Endothelial cell of hepatic sinusoid (primary cell): Measurements from ENCODE around the gene ZFAND4.
"Not testable (repeated sequence)": the region's sequence is repeated elsewhere in the genome, so short reads cannot be mapped to it uniquely, and the experiment has no call there.

Experiments
- in situ Hi-C: cut with HindIII; loops from 2 replicates; pipeline ENCODE4 v1.10.0; 2017; ENCODE audit warnings: low sequenced_read_pairs

The ZFAND4 gene

DNA sequence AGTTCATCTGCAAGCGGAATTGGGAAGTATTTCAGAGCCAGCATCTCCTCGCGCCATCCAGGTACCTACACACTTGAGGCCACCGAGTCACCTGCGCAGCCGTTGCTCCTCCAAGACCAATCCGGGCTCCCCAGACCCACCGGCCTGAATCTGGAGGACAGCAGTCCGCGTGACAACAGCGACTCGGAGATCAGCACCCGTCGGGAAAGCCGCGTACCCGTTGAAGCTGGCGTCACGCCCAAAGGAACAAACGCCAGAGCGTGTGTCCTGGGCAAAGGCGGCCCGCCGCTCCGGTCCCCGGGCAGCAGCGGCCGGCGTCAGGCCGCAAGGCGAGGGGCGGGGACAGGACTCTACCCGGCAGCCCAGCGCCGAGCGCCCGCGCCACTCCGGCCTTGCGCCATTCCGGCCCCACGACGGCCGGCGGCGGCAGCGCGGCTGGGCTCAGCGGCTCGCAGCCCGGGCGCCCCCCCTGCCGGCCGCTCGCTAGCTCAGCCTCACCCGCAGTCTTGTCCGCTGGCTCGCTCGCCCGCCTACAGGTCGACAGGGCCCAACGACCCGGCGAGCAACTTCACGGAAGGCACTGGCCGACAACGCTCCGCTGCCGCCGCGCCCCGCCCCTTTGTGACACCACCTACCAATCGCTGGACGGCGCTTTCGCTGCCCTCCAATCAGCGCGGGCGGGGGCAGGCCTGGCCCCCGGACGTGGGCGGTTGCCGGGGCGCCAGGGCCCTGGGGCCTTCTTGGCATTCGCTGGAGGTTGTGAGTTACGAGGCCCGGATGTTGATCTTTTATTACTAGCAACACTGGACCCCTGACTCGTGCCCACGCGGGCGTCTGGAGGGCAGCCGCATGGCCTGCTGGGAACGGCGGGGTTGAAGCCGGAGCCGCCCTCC is at the start of gene ZFAND4:
Gene ZFAND4, minus strand, starts transcription at position 592 of the 893 bp plus-strand sequence. CDS start 9,047 bp downstream, outside the sequence.
- in situ Hi-C loops = no loop called here

DNA sequence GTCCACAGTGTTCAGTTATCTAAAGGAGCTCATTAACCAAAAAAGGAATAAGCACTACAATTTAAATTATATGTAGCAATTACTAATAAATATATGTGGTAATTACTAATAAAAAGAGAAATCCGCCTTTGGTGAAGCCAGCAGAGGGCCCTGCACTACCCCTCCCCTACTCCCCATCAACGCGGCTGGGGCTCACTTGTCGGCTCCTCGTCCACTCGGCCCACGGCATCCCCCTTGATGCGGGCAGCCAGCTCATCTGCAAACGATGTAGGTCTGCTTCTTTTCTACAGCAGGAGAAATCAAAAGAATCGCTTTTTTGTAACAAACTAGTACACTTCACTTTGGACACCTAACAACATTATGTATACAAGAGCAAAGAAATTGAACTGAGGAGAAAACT is 48.9 kb upstream of the ZFAND4 start:
- in situ Hi-C loops = not testable (repeated sequence)

DNA sequence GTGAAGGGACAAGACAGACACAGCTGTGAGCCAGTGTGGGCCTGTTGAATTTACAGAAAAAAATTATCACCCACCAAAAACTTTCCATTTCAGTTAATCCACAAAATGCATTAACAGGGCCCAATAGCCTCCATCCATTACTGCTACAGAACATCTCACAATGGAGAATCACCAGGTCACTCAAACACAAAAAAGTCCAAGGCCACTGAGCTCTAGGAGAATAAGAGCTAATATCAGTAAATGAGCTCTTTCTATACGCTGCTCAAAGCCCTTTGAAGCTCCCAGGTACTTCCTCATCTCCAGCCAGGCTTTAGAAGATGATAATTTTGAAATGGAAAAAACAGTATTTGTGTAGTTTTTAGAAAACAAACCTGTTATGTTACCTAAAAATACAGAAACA is 45.1 kb upstream of the ZFAND4 start:
- in situ Hi-C loops = not testable (repeated sequence)

DNA sequence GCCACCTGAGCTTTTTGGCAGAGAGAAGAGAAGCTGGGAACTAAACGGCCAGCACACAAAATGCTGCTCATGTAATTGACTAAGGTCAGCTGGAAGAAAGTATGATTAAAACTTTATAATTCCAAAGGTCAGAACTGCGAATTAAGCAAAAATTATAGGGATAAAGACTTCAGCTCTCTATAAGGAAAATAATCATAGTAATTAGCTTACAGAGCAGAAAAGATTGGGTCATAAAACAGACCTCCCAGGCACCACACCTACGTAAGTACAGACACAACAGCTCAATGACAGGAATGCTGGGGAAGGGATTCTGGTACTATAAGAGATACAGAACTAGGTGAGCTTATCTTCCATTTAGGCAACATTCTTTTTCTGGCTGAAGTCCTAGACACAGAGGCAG is 44.5 kb upstream of the ZFAND4 start:
- in situ Hi-C loops = not testable (repeated sequence)

DNA sequence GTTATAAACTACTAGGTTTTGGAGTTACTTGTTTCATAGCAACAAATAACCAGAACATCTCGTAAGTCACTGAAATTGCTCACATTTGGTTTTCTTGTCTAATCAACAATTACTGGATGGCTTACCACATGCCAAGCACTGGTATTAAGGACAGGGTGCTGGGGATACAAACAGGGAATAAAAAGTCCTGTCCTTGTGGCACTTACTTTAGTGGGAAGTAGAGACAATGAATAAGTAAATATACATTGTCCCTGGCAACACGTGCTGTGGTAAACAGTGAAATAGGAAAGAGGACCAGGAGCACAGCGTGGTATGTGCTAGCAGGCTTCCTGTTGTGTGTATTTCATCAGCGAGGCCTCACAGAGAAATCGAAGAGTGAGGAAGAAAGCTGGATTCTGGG is 38.7 kb upstream of the ZFAND4 start:
- in situ Hi-C loops = not testable (repeated sequence)

DNA sequence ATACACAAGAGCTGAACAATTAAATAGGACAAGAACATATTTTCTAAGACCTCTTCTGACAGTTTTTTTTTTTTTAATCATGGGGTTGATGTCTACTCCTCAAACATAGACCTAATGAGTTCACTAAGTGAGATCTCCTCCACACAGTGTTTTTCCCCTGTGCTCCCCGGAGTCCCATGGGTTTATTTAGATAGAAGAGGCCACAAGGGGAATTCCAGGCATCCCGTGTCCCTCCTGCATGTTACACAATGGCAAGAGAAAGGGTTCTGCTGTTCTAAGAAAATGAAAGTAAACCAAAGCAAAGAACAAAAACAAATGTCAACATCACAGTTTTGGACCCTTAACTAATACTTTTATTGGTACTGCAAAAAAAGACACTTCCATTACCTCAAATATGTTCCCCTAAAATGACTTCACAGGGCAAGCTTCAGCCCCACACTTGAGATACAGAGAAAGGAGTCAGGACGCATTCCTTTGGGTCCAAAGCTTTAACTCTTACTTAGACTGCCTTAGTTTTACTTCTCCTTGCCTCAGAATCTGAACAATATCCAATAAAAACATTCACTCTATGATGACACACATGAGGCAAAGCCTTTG is 37.7 kb upstream of the ZFAND4 start:
- in situ Hi-C loops = not testable (repeated sequence)

DNA sequence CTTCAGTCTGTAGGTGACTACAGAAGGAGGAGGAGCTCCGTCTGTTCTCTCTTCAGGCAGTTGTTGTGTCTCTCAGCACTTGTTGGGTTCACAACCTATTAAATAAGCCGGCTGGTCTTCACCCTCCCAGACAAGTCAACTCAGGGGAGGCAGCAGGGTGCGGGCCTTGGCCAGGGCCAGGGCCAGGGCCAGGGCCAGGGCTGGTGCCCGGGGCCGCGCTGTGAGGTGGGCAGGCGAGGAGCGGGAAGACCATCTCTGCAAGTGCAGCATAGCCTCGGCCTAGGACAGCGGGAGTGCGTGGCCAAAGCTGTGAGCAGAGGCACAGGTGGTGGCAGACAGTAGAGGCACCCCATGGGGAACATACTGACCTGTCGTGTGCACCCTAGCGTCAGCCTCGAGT is 5.9 kb upstream of the ZFAND4 start:
- in situ Hi-C loops = not testable (repeated sequence)

DNA sequence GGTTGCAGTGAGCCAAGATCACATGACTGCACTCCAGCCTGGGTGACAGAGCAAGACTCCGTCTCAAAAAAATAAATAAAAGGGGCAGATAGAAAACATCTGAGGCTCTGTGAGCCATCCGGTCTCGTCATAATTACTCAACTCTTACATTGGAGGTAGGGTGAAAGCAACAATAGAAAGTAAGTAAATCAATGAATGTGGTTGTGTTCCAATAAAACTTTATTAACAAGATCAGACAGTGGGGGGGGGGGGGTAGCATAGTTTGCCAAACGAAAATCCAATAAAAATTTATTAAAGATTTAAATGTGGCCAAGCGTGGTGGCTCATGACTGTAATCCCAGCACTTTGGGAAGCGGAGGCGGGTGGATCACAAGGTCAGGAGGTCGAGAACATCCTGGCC is 2.8 kb upstream of the ZFAND4 start:
- in situ Hi-C loops = no loop called here

DNA sequence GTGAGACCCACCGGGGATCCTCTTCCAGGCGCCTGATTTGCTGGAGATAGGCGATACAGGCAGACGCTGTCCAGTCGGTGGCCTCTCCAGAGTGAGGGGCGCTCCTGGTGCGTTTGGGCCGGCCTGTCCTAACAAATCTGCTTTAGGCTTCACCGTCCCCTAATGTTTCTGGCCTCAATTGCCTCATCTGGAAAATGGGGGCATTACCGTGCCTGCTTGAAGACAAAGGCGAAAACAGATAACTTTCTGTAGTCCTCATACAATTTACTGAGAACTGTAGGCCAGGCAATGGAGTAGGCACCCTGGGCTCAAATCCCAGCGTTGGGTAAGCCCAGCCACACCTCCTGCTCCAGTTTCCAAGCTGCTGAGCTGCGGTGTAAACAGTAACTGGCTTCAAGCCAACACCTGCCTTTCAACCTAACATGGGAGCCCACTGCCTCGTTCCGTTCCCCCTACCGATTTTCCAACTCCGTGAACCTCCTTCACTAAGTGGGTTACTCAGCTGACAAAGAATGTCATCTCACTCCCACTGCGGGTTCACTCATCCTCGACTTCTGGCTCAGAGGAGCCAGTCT is 589 bp upstream of the ZFAND4 start:
- in situ Hi-C loops = no loop called here

DNA sequence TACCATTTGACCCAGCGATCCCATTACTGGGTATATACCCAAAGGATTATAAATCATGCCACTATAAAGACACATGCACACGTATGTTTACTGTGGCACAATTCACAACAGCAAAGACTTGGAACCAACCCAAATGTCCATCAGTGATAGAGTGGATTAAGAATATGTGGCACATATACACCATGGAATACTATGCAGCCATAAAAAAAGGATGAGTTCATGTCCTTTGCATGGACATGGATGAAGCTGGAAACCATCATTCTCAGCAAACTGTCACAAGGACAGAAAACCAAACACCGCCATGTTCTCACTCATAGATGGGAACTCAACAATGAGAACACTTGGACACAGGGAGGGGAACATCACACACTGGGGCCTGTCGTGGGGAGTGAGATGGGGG is 1.3 kb downstream of the ZFAND4 start:
- in situ Hi-C loops = not testable (repeated sequence)

DNA sequence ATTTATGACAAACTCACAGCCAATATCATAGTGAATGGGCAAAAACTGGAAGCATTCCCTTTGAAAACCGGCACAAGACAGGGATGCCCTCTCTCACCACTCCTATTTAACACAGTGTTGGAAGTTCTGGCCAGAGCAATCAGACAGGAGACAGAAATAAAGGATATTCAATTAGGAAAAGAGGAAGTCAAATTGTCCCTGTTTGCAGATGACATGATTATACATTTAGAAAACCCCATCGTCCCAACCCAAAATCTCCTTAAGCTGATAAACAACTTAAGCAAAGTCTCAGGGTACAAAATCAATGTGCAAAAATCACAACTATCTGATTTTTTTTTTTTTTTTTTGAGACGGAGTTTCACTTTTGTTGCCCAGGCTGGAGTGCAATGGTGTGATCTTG is 2.7 kb downstream of the ZFAND4 start:
- in situ Hi-C loops = not testable (repeated sequence)

DNA sequence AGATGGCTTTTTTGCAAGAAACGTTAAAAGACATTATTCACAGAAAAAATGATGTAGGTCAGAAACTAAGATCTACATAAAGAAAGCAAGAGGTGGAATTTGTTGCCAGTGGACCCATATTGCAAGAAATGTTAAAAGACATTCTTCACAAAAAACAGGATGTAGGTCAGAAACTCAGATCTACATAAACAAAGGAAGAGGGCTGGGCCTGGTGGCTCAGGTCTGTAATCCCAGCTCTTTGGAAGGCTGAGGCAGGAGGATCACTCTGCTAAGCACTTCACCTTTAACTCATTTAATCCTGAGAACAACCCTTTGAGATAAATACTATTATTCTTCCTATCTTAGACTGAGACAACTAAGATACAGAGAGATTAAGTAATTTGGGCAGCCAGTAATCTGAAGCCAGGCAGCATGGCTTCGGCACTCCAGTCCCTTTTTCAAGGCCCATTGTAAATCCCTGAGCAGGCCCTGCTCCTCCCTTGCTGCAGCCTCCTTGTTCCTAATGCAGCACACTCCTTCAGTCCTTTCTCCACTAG is 11.6 kb downstream of the ZFAND4 start:
- in situ Hi-C loops = no loop called here

DNA sequence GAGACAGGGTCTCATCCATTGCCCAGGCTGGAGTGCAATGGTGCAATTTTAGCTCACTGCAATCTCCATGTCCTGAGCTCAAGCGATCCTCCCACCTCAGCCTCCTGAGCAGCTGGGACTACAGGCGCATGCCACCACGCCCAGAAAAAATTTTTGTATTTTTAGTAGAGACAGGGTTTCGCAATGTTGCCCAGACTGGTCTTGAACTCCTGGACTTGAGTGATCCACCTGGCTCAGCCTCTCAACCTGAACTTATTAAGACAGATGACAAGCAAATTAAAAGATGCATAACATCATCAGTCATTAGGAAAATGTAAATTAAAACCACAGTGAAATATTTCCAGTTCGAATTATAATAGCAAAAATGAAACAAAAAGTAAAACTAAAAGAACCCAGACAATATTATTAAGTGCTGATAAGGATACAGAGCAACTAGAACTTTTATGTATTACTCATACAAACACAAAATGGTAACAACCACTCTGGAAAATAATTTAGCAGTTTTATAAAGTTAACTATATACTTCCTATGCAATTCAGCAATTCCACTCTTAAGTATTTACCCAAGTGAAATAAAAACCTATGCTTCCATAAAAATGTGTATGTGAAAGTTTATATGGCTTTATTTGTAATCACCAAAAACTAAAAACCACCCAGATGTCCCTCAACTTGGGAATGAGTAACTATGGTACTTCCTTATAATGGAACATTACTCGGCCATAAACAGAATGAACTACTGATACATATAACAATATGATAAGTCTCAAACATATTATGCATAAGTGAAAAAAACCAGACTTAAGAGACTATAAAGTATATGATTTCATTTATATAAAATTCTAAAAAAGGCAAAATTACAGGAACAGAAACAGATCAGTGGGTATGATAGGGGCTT is 15.3 kb downstream of the ZFAND4 start:
- in situ Hi-C loops = no loop called here

DNA sequence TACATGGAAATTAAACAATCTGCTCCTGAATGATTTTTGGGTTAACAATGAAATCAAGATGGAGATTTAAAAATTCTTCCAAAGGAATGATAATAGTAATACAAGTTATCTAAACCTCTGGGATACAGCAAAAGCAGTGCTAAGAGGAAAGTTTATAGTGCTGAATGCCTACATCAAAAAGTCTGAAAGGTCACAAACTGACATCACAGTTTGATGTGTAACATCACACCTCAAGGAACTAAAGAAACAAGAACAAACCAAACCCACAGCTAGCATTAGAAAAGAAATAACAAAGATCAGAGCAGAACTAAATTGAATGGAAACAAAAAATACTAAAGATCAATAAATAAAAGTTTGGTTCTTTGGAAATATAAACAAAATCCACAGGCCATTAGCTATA is 17.4 kb downstream of the ZFAND4 start:
- in situ Hi-C loops = no loop called here

DNA sequence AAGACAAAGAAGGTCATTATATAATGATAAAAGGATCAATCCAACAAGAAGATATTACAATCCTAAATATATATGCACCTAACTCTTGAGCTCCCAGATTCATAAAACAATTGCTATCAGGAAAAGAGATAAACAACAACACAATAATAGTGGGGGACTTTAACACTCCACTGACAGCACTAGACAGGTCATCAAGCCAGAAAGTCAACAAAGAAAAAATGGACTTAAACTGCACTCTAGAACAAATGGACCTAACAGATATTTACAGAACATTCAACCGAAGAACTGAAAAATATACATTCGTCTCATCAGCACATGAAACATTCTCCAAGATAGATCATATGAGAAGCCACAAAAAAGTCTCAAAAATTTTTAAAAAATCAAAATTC is 17.8 kb downstream of the ZFAND4 start:
- in situ Hi-C loops = not testable (repeated sequence)

DNA sequence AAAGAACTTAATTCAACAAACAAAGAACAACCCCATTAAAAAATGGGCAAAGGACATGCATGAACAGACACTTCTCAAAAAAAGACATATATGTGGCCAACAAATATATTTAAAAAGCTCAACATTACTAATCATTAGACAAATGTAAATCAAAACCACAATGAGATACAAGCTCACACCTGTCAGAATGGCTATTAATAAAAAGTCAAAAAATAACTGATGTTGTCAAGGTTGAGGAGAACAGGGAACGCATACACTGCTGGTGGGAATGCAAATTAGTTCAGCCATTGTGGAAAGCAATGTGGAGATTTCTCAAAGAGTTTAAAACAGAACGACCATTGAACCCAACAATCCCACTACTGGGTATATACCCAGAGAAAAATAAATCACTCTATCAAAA is 19.1 kb downstream of the ZFAND4 start:
- in situ Hi-C loops = no loop called here

DNA sequence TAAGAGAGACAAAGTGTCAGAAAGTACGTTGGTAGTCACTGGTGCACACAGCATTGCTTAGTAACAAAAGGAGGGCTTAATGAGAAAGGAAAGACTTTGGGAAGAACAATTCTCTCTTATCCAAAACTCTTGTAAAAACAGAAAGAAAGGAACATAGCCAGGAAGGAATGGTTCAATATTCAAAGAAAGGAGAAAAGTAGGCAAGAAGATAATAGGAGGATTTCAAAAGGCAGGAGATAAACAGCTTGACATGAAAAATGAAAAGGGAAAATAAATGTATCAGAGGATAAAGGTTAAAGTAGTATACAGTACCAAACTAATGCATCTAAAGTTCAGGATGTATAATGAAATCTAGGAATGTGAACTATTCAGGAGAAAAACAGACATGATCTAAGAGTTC is 20.1 kb downstream of the ZFAND4 start:
- in situ Hi-C loops = no loop called here

DNA sequence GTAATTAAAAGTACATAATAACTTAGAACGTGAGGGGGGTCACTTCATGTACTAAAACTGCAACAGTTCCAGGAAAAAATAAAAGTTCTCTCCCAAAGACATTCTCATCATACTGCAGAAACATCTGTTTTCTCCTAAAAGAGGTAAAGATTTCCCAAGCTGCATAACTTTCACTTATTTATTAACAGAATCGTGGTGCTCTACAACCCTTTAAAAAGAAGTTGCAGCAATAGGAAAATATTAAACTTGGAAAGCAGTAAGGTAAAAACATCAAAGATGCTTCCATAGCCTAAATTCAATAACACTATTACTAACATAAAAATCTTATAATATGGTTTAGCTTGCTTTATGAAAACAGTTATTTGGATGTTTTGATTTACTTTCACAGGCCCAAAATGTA is 23.3 kb downstream of the ZFAND4 start:
- in situ Hi-C loops = no loop called here

DNA sequence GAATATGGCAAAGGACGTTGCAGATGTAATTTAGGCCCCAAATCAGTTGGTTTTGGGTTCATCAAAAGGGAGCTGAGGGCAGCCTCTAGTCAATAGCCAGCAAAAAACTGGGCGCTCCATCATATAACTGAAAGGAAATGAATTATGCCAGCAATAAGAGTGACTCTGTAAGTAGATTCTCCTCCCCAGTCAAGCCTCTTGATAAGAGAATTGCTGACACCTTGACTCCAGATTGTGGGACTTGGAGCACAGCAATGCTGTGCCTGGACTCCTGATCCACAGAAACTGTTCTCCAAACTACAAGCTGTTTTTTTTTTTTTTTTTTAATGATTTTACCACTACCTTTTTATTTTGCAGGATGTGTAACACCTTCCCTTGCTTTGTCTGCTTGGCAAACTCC is 25.5 kb downstream of the ZFAND4 start:
- in situ Hi-C loops = no loop called here

DNA sequence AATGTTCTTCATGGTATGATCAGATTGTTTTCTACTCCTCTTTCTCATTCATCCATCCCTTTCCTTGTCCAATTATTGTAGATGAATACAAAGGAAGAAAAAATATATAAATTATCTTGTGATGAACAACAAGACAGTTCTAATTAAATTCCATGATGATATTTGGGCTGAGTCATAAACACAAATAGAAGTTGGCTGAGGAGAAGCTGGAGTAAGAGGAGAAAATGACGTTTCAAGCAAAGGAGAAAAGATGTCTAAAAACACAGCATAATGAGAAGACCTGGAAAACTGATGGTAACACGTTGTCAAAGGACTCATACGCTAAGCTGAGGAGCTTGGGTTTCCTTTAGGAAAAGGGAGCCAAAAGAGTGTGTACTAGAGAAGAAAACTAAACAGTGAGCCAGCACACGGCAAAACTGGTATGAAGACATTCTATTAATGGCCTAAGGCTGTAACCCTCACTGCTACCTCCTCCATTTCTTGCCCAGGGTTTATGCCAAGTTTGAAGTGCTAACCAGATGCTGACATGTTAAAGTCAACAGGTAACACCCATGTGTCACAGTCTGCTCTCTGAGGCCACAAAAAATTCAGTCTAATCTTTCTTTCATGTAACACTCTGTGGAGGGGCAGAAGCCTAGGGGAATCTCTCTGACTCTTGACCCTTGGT is 26.1 kb downstream of the ZFAND4 start:
- in situ Hi-C loops = no loop called here
